ENCODE results near the gene GM2A. TPM values are rescaled to one million over a fixed set of nuclear protein-coding genes. Genes with fewer than 3 reads are reported as not detected.
"Not testable (repeated sequence)": the region's sequence is repeated elsewhere in the genome, so short reads cannot be mapped to it uniquely, and the experiment has no call there.

The GM2A gene
- polyA plus RNA-seq, 1 experiment, result 12.7 TPM

- ChIA-PET CTCF (interaction anchor here (0.6 to 1.0 kb wide), 2 partner anchors 9 to 20 kb away, joined by 3 to 4 read pairs; no protein-coding TSS in a partner anchor), POLR2A (no interaction called here)
- no peak overlapping the region for H3K4me3 ChIP-seq (ENCODE audit: low read depth, low read length)
- peak; percentile 7 for DNase-seq (ENCODE audit: low read depth)
- peak; percentile 64 for TF ChIP-seq CTCF (IDR thresholded peaks at IDR 0.05; ENCODE audit: insufficient read depth, low read depth, low read length)
- no peaks in the 10 kb centered on the region for H3K36me3 ChIP-seq (ENCODE audit: control insufficient read depth, insufficient read depth, low read length)
- peaks cover 3% of the 10 kb centered on the region for H3K27me3 ChIP-seq (ENCODE audit: control insufficient read depth, insufficient read depth, low read length)
Measured at GRCh38 chr5:151298063-151298855, 45.3 kb downstream of the GM2A start.

- CTCF ChIA-PET, result interaction anchor here (2.3 kb wide), 1 partner anchor 12 kb away, joined by 6 read pairs; no protein-coding TSS in a partner anchor
- no peak within 1 kb of the TSS for H3K4me3 ChIP-seq (ENCODE audit: low read depth, low read length)
- POLR2A ChIA-PET, result no interaction called here
- no peak for TF ChIP-seq CTCF (IDR thresholded peaks at IDR 0.05; ENCODE audit: insufficient read depth, low read depth, low read length)
- peaks cover 3% of the 10 kb centered on the region for H3K27me3 ChIP-seq (ENCODE audit: control insufficient read depth, insufficient read depth, low read length)
- DNase-seq (ENCODE audit: low read depth), result no peak
- H3K36me3 ChIP-seq (ENCODE audit: control insufficient read depth, insufficient read depth, low read length), result no peaks in the 10 kb centered on the region
Measured at GRCh38 chr5:151303666-151304065, 50.7 kb downstream of the GM2A start, which contains the start of gene SLC36A3. Gene SLC36A3 (minus strand): TSS chr5:151303766. CDS start chr5:151303354, 412 bp downstream.

GRCh38 chr5:151309266-151309665 is 56.3 kb downstream of the GM2A start:
- H3K27me3 ChIP-seq (ENCODE audit: control insufficient read depth, insufficient read depth, low read length); H3K36me3 ChIP-seq (ENCODE audit: control insufficient read depth, insufficient read depth, low read length); POLR2A ChIA-PET; CTCF ChIA-PET; H3K4me3 ChIP-seq (ENCODE audit: low read depth, low read length); DNase-seq (ENCODE audit: low read depth): not testable (repeated sequence)

GRCh38 chr5:151309821-151310220 is 56.8 kb downstream of the GM2A start:
- H3K36me3 ChIP-seq (ENCODE audit: control insufficient read depth, insufficient read depth, low read length); POLR2A ChIA-PET; H3K4me3 ChIP-seq (ENCODE audit: low read depth, low read length); CTCF ChIA-PET; H3K27me3 ChIP-seq (ENCODE audit: control insufficient read depth, insufficient read depth, low read length); DNase-seq (ENCODE audit: low read depth): not testable (repeated sequence)

GRCh38 chr5:151310932-151311331 is 57.9 kb downstream of the GM2A start:
- no peak for TF ChIP-seq CTCF (IDR thresholded peaks at IDR 0.05; ENCODE audit: insufficient read depth, low read depth, low read length)
- H3K4me3 ChIP-seq (ENCODE audit: low read depth, low read length), result no peak overlapping the region
- no peaks in the 10 kb centered on the region for H3K36me3 ChIP-seq (ENCODE audit: control insufficient read depth, insufficient read depth, low read length)
- H3K27me3 ChIP-seq (ENCODE audit: control insufficient read depth, insufficient read depth, low read length), result no peaks in the 10 kb centered on the region
- ChIA-PET POLR2A (no interaction called here), CTCF (no interaction called here)
- DNase-seq (ENCODE audit: low read depth), result no peak

GRCh38 chr5:151312756-151313324 is 59.9 kb downstream of the GM2A start:
- Histone ChIP-seq H3K27me3 (ENCODE audit: control insufficient read depth, insufficient read depth, low read length) (no peaks in the 10 kb centered on the region), H3K36me3 (ENCODE audit: control insufficient read depth, insufficient read depth, low read length) (no peaks in the 10 kb centered on the region), H3K4me3 (ENCODE audit: low read depth, low read length) (no peak overlapping the region)
- POLR2A ChIA-PET, result no interaction called here
- CTCF ChIA-PET, result no interaction called here
- no peak for DNase-seq (ENCODE audit: low read depth)
- no peak for TF ChIP-seq CTCF (IDR thresholded peaks at IDR 0.05; ENCODE audit: insufficient read depth, low read depth, low read length)
